Stimulated activated naive CD4-positive, alpha-beta T cell treated with Interleukin-2 at 50 U/mL for 16 hours (primary cell): ENCODE results near the gene FBXO31.
"Not testable (repeated sequence)": the region's sequence is repeated elsewhere in the genome, so short reads cannot be mapped to it uniquely, and the experiment has no call there.

Source experiments
- DNase-seq: peaks from one replicate; lab custom pipeline; 2025; lab: John Stamatoyannopoulos, UW

FBXO31 gene

GRCh38 chr16:87342978-87343752 lies 40.4 kb downstream of the FBXO31 start:
- DNase-seq: no peak

- DNase-seq: no peak
Observed at GRCh38 chr16:87342504-87342903, 41.1 kb downstream of the FBXO31 start.

- no peak for DNase-seq
Observed at GRCh38 chr16:87340198-87340597, 43.4 kb downstream of the FBXO31 start.

- DNase-seq: not testable (repeated sequence)
Observed at GRCh38 chr16:87339724-87340105, 43.9 kb downstream of the FBXO31 start.

- DNase-seq: no peak
Observed at GRCh38 chr16:87339086-87339723, 44.4 kb downstream of the FBXO31 start.

GRCh38 chr16:87338155-87338765 lies 45.3 kb downstream of the FBXO31 start:
- no peak for DNase-seq

GRCh38 chr16:87337262-87337771 lies 46.3 kb downstream of the FBXO31 start:
- no peak for DNase-seq

- DNase-seq: no peak
Observed at GRCh38 chr16:87336434-87337240, 46.9 kb downstream of the FBXO31 start.

- no peak for DNase-seq
Observed at GRCh38 chr16:87335625-87336433, 47.7 kb downstream of the FBXO31 start.

GRCh38 chr16:87334651-87335624 lies 48.6 kb downstream of the FBXO31 start:
- DNase-seq: no peak

GRCh38 chr16:87333581-87334331 lies 49.8 kb downstream of the FBXO31 start:
- DNase-seq: no peak

GRCh38 chr16:87333101-87333500 lies 50.5 kb downstream of the FBXO31 start:
- DNase-seq: no peak

GRCh38 chr16:87332150-87332549 lies 51.4 kb downstream of the FBXO31 start:
- no peak for DNase-seq

GRCh38 chr16:87331241-87331801 lies 52.3 kb downstream of the FBXO31 start:
- no peak for DNase-seq

GRCh38 chr16:87330646-87331045 lies 52.9 kb downstream of the FBXO31 start:
- DNase-seq: no peak

GRCh38 chr16:87330257-87330624 lies 53.3 kb downstream of the FBXO31 start:
- DNase-seq: no peak

- no peak for DNase-seq
Observed at GRCh38 chr16:87329436-87330256, 53.9 kb downstream of the FBXO31 start.

GRCh38 chr16:87328846-87329245 lies 54.7 kb downstream of the FBXO31 start:
- no peak for DNase-seq
